ENCODE results near the gene KRT34. TPM values are rescaled to one million over a fixed set of nuclear protein-coding genes. Genes with fewer than 3 reads are reported as not detected.

KRT34 gene
- total RNA-seq, 2 experiments from 2014 or later = not detected

Other genes with a start within 250 kb of the KRT34 start
- not detected for gene KRTAP4-6, start 241.8 kb downstream of the KRT34 start, total RNA-seq
- gene KRTAP4-5, start 232.5 kb downstream of the KRT34 start, total RNA-seq = not detected
- gene KRTAP4-4, start 221.6 kb downstream of the KRT34 start, total RNA-seq = not detected
- gene KRTAP4-3, start 214.1 kb downstream of the KRT34 start, total RNA-seq = not detected
- gene KRTAP4-2, start 204.1 kb downstream of the KRT34 start, total RNA-seq = not detected
- gene KRTAP4-1, start 197.4 kb downstream of the KRT34 start, total RNA-seq = not detected
- not detected for gene KRTAP9-1, start 192.4 kb downstream of the KRT34 start, total RNA-seq
- not detected for gene KRTAP9-2, start 155.7 kb downstream of the KRT34 start, total RNA-seq
- gene KRTAP9-3, start 149.9 kb downstream of the KRT34 start, total RNA-seq = not detected
- not detected for gene KRTAP9-8, start 144.3 kb downstream of the KRT34 start, total RNA-seq
- not detected for gene KRTAP9-4, start 132.6 kb downstream of the KRT34 start, total RNA-seq
- gene KRTAP9-9, start 126.9 kb downstream of the KRT34 start, total RNA-seq = not detected
- gene KRTAP9-6, start 116.9 kb downstream of the KRT34 start, total RNA-seq = not detected
- not detected for gene KRTAP9-7, start 106.6 kb downstream of the KRT34 start, total RNA-seq
- not detected for gene KRTAP29-1, start 79.5 kb downstream of the KRT34 start, total RNA-seq
- gene KRTAP16-1, start 73.0 kb downstream of the KRT34 start, total RNA-seq = not detected
- not detected for gene KRTAP17-1, start 66.6 kb downstream of the KRT34 start, total RNA-seq
- gene KRT33A, start 31.5 kb downstream of the KRT34 start, total RNA-seq = not detected
- gene KRT33B, start 12.5 kb downstream of the KRT34 start, total RNA-seq = not detected
- not detected for gene KRT31, start 15.3 kb upstream of the KRT34 start, total RNA-seq
- not detected for gene KRT37, start 42.3 kb upstream of the KRT34 start, total RNA-seq
- not detected for gene KRT38, start 58.7 kb upstream of the KRT34 start, total RNA-seq
- gene KRT32, start 85.1 kb upstream of the KRT34 start, total RNA-seq = not detected
- not detected for gene KRT35, start 98.8 kb upstream of the KRT34 start, total RNA-seq
- not detected for gene KRT36, start 107.6 kb upstream of the KRT34 start, total RNA-seq
- gene KRT13, start 123.3 kb upstream of the KRT34 start, total RNA-seq = not detected
- not detected for gene KRT15, start 136.6 kb upstream of the KRT34 start, total RNA-seq
- gene KRT19, start 146.0 kb upstream of the KRT34 start, total RNA-seq = not detected
- not detected for gene KRT9, start 189.8 kb upstream of the KRT34 start, total RNA-seq
- not detected for gene KRT14, start 204.6 kb upstream of the KRT34 start, total RNA-seq
- gene KRT16, start 230.5 kb upstream of the KRT34 start, total RNA-seq = not detected
- gene KRT17, start 242.3 kb upstream of the KRT34 start, total RNA-seq = not detected